ENCODE measurements around the gene PLEKHM3.

PLEKHM3 gene

DNA sequence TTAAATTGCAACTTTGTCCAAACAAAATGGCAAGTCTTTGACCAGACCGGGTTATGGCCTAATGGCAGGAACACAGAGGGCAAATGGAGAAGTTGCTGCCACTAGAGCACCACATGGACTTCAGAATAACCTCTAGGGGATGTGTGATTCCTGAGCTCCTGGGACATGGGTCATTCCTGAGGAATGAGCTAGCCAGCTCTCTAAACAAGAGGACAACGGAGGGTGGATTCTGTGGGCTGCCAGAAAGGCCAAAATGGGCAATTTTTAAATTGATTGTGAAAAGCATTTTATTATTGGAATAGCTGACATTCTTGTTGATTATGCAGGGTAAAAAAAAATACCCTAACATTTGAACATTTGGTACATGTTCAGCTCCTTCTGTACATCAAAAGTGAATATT is 145.8 kb downstream of the PLEKHM3 start:
- DNase-seq: peak; percentile 39

DNA sequence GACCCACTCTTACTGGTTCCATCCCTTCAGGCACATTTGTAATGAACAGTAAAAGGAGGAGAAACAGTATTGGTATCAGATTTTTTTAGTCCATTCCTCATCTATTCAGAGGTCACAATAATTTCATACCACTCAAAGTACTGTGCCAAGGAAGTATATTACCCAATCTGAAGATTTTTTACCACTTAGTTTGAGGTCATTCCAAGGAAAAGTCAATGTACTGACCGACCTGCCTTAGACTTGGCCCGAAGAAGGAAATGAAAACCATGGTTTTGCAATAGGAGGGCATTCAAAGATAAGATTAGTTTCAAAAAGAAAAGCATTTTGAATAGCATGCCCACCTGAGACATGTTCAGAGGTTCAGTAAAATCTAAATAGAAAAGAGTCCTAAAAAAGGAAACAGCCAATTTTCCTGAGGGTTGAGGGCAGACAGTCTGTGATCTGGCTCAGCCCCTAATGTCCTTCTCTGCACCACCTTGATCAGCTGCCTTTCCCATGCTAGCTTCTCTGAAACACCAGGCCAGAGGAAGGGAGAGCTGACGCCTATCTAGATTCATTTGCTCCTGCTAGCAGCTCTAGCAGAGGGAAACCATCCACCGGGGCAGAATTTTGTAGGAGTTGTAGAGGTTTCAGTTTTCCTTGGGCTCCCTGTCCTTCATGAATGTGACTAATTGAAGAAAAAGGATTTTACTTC is 148.3 kb downstream of the PLEKHM3 start:
- no peak for DNase-seq

DNA sequence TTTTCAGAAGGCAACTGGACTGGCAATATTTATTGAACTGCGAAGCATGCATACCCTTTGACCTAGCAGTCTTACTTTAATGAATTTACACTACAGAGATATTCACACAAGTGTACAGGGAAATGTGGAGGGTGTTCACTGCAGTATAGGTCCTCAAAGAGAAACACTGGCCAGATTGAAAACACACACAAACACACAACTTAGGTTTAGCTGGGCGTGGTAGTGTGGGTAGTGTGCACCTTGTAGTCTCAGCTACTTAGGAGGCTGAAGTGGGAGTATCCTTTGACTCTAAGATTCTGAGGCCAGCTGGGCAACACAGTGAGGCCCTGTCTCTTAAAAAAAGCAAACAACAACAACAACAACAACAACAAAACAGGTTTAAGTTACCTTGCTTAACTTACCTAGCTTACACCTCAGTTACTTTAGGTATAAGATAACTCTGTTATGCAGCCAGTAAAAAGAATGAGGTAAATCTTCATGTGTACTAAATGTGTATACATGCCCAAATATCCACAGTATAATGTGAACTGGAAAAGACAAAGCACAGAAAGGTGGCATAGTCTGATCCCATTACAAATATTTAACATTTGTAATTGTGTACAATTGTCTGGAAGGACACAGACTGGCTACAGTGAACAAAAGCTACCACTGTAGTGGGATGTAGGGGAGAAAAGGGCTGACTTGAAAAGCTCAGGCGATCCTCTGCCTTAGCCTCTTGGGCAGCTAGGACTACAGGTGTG is 149.7 kb downstream of the PLEKHM3 start:
- no peak for DNase-seq

DNA sequence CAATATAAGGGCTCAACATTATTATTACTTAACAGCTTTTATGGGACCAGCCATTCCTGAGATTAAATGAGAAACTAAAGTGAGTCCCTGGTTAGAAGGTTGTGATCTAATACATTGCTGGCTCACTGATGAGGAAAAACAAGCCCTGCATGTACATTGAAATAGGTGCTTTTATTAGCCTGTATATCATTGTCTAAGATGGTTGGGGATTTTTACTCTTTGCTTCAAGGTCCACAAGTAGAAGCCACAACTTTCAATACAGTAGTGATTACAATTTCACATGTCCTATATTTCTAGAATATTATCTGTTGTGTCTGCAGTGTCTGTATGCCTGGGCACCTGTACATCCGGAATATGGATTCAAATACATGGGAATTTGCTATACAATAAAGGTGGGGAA is 151.5 kb downstream of the PLEKHM3 start:
- DNase-seq: no peak

DNA sequence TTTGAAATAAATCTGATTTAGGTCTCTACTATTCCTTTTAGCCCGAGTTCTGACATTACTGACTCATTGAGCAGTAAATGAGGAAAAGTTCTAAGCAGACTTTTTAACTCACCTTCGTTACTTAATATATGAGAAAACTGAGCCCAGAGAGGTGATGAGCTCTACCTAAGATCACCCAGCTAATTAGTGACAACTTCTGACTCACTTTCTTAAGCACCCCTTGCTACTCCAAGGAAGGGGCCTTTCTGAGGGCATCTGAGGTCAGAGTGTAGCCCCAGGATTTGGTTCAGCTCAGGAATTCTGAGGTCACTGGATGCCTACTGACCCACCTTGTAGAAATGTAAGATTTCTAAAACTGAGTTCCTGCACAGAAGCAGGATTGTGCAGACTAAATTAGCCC is 153.4 kb downstream of the PLEKHM3 start:
- no peak for DNase-seq

DNA sequence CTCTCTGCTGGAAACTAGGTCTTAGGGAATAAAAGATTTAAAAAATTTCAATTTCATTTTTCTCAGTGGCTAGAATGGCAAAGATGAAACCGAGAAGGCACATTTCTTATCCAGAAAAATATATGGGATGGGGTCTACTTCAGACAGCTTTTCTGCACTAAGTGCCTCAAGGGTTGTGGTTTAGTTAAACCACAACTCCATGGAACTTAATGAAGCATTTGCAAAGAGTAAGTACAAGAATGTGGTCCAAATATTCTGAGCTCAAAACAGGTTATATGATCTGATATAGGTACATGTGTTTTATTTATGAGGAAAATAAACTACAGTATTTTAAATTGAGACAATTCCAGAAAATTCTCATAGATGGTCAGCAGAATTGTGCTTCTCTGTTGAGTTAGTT is 153.8 kb downstream of the PLEKHM3 start:
- no peak for DNase-seq

DNA sequence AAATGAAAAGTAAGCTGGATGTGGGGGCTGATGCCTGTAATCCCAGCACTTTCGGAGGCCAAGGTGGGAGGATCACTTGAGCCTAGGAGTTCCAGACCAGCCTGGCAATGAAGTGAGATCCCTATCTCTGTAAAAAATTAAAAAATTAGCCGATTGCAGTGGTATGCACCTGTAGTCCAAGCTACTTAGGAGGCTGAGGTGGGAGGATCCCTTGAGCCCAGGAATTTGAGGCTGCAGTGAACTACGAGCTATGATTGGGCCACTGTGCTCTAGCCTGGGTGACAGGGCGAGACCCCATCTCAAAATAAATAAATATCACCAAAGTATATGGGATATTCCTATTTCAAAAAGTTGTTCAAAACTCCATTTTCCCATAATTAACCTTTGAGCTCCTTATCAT is 154.5 kb downstream of the PLEKHM3 start:
- DNase-seq: no peak

DNA sequence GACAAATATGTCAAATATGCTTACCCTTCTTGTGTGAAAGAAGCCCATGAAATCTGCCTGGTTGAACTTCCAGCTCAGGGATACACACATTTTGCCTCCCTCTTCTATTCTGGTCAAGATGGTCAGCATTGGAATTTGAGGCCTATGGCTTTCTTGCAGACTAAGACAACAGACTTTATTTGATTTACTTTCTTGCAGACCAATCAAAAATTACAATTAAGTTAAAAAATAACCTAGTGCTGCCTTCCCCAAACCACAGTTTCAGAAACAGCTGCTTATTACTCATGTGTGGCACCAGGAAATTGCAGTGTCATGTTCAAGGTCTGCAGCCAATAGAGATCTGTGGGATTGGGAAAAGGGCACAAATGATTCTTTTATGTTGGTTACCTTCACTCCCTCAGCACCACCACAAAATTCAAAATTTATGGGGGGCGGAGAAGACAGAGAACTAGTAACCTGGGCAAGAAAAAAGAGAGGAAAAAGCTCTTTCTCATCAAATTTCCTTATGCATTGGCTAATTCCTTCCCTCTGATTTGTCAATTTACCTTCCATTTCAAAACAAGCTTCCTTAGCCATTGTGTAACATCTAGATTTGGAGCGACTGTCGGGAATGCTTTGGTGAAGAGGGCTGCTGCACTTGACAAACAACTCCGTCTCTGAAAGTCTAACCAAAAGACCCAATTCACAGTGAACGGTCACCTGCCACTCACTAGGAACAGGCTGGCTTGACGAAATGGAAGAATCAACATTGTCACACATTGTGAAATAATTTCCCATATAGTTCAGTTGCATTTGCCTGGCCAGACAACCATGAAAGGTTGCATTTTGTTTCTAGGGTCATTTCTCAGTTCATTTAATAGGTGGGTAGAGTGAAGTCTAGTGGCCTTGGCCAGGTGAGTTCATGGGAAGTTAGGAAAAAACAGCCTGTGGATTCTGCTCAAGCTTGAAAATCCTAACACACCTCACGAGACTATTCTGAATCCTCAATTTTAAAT is 155.2 kb downstream of the PLEKHM3 start:
- DNase-seq: peak; percentile 70

DNA sequence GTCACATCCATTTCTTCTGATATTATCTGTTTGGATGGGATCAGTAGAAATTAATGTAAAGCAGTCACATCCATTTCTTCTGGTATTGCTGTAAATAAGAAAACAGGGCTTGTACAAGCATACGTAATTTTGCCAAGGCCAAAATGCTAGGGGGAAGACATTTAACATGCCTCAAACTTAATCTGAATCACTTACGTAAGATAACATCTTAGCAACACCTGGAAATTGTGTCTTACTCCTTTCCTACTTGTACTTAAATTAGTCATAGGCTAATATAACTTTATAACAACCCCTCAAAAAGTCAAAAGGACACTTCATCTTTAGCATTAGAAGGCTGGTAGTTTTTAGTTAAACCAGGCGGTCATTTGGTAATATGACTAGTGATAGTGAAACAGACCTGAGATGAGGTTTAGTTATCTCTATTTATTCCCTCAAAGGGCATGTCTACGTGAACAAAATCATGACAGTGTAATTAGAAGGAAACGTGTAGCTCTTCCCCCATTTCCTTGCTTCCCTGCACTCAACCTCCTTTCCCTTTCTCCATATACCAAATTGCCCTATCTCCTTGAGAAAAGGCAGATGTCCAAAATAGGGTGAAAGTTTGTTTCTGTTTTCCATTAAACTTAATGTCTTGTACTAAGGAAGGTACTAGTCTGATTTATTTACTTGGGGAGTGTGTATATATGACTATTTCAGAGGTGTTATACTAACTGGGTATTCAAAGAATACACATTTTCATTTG is 156.3 kb downstream of the PLEKHM3 start:
- no peak for DNase-seq

DNA sequence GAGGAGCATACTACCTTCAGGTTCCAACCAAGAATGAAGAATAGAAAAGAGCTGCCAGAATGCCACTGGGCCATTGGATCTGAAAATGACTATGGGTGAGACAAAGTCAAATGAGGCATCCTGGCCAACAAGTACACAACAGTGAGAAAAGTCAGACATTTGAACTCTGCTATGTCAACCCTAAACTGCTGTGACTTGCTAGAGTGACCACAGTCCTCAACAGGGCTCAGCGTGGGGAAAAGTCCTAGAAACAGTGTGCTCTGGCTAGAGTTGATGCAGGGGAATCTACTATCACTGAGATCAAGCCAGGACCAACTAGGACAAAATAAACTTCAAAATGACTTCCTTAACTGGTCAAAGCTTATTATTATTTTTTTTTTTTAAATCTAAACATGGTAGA is 157.4 kb downstream of the PLEKHM3 start:
- DNase-seq: no peak

DNA sequence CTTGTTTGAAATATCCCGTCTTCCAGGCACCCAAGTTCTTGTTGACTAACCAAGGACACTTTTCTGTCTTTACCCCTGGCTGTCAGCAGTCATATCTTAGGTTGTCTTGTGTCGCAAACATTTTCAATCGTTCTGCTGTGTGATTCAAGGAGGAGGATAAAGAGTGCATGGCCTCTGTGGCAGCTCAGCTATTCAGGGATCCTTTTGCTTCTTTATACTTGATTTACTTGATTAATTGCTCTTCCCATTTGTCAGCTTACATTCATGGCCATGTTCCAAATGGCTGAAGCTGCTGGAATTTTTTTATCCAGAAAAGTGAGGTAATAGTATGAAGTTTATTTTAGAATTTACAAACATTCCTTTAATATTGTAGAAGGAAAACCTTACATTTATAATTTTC is 158.3 kb downstream of the PLEKHM3 start:
- DNase-seq: no peak

DNA sequence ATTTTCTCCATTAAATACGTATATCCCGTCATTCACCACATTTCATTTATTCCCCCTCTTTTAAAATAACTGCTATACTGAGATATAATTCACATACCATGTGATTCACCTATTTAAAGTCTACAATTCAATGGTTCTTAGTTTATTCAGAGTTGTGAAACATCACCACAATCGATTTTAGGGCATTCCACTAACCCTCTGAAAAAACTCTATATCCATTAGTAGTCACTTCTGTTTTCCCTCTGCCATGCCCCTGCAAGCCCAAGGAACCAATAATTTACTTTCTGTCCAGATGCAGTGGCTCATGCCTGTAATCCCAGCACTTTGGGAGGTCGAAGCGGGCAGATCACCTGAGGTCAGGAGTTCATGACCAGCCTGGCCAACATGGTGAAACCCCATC is 160.1 kb downstream of the PLEKHM3 start:
- no peak for DNase-seq

DNA sequence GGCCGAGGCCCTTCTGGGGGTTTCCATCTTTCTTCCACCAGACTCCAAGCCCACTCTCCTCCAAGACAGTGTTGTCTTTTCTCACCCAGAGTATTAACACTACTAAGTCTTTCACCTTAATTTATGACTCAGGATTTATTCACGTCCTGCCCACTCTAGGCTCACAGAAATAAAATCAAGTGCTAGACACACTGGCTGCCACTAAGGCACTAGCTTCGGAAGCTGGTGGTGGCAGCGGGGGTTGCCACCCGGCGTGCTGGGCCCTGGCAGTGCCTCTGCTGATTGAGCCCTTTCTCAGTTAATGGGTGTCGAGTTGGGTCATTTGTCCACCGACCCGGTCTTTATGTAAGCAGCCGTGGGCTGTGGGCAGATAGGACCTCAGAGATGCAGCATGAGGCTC is 162.0 kb downstream of the PLEKHM3 start:
- DNase-seq: no peak

DNA sequence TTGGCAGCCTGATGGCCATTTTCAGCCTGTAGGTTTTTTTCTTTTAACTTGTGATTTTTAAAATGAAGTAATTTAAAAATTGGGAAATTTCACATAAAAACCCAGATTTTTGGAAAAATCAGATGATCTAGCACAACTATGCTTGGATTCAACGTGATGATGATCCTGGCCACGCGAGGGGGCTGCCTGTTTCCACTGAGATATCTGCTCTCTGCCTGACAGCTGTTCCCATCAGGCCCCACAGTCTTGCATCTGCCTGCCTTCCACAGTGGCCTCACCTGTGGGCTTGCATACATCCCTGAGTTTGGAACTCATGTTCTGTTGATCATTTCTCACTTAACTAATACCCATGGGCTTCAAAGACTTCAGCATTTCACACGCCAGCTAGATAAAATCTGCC is 163.5 kb downstream of the PLEKHM3 start:
- no peak for DNase-seq

DNA sequence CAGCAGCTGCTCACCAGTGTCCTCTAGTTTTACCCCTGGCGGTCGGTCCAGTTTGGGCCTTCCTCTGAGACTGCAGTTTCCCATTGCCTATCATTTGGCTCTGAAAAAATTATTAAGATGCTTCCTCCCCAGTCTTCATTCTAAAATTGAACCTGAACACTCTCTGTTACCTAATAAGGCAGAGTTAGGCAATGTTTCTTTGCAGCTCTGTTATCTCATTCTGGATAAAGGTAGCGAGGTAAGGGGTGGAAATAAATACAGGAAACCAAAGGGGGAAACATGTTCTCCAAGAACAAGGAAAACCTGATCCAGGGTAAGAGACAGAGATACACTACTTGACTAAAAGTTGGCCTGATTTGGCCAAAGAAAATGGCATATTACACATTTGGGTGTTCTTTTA is 164.6 kb downstream of the PLEKHM3 start:
- no peak for DNase-seq

DNA sequence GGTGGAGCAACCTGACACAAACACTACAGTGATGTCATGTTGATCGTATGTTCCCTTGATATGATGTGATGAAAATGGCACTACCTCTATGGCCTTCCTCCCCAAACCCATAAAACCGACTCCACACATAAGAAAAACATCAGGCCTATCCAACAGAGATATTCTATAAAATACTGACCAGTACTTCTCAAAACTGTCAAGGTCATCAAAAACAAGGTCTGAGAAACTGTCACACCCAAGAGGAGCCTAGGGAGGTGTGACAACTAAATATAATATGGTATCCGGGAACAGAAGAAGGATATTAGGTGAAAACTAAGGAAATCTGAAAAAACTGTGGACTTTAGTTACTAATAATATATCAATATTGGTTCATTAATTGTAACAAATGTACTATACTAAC is 169.7 kb downstream of the PLEKHM3 start:
- DNase-seq: no peak

DNA sequence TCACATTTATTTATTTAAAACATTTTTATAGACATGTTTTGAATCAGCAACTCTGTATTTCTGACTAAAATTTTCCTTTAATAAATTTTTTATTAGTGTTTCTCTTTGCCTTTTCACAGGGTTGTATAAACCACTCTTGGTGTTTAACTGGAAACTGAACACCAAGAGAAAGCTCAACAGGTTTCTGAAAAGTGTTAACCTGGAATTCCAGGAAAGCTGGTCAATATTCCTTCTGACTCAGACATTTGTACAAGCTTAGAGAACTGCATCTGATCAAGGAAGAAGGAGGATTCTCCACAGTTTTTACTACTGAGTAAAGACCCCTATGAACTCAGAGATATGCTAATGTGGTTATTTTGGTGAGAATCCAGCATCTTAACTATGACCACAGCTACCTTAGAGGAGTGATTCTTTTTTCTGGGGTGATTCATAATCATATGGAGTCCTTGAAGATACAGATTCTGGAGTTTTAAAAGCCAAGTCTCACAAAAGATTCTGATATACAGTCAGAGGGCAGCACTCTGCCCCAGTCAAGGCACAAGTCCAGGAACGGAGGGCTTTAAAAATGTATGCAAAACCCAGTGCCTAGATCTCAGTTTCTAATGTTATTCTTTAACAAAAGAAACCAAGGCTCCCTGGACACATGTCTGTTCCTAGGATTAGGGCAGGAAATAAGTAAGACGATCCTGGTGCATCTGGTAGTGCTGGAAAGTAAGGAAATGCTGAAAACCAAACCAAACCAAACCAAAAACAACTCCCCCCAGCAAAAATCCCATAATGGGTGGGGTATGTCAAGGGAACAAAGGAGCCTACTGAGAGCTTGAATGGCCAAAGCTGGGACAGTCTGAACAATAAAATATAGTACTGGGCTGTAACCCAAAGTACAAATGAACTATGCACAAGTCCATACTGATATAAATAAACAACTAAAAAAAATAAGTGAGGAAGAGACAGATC is 170.6 kb downstream of the PLEKHM3 start:
- peak; percentile 48 for DNase-seq

DNA sequence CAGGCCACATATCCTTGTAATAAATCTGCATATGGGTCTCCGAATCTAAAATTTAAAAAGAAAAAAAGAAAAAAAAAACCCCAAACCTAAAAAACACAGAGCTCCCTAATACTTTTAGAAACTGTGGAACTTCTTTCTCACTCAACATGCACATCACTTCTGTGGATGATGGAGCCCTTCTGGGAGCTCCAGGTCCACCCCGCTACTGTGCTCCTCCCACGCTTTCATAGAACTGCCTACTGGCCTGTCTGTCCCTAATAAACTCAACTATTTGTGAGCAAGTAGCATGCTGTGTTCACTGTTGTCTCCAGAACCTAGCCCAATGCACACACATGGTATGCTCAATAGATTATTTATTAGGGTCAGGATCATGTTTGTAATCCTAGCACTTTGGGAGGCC is 172.5 kb downstream of the PLEKHM3 start:
- DNase-seq: no peak

DNA sequence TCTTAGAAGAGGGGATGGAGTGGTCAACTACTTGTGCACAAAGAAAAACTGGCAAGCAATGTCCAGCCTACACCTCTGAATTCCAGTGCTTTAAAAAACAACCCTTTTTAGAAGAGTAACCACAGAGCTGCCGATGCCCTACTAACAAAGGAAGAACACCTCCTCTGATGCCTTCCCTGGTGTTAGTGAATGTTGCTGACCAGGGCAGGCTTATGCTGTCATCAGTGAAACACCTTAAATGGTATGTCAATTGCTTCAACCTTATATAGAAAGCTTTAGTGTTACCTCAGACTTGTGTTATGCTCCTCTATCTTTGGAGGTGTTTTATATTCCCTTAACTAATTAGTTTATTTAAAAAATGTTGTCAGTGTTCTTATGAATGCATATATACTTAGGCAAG is 175.9 kb downstream of the PLEKHM3 start:
- DNase-seq: no peak

DNA sequence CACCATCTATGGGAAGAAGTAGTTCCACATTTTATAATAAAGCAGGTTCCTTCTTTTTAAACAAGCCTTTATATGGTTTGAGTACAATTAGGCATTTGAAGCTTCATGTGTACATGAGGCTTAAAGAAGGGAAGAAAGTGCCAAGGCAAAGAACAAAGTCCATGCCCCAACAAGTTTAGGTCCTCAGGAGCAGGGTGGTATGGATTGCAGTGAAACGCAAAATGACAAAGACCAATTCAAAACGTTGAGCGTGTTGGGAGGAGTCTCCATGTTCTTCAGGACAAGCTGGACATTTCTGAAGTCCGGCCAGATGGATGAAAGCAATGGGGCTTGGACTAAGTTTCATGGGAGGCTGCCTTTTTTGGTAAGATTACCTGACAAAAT is 176.8 kb downstream of the PLEKHM3 start:
- DNase-seq: no peak

DNA sequence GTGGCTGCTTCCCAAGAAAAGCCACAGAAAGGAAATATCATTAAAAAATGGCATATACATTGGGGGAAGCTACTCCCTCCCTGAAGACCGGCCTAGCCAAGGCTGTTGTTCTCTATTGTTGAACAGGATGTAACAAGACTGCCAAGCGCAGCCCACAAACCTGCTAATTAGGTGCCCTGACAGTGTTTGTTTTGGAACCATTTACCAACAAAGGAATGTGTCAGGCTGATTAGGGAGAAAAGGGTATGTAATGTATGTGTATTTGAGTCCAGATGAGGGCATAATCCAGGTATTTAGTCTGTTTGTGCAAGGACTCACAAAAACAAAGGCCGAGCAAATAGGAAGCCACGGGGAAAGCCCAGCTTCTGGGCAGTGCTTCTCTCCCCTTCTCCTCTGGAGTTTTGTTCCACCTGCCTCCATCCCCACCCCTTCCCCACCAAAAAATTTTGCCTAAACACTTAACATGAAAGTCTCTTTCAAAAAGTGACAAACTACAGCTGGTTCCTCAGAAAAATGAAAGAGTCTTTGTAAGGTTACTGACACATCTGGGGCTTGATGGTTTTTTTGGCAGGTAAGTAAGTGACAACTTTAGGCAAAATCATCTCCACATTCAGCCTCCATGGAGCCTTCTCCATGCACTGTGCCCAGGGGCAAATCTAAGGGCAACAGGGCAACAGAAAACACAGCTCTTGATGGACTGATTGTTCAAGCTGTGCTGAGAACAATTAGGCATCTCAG is 177.4 kb downstream of the PLEKHM3 start:
- DNase-seq: no peak

All from HCEC 1CT (cell line).